C4-2B (cell line): ENCODE data around the gene ST3GAL2.

Source experiments
- CTCF ChIP-seq: fragments of 450-650 bp; conservative IDR thresholded peaks from 2 replicates; pipeline ENCODE4 v1.5.1; 2017; ENCODE audit warnings: mild to moderate bottlenecking
- ZFX ChIP-seq: fragments of 450-650 bp; IDR thresholded peaks from 2 replicates; pipeline ENCODE4 v1.6.1; 2017

DNA sequence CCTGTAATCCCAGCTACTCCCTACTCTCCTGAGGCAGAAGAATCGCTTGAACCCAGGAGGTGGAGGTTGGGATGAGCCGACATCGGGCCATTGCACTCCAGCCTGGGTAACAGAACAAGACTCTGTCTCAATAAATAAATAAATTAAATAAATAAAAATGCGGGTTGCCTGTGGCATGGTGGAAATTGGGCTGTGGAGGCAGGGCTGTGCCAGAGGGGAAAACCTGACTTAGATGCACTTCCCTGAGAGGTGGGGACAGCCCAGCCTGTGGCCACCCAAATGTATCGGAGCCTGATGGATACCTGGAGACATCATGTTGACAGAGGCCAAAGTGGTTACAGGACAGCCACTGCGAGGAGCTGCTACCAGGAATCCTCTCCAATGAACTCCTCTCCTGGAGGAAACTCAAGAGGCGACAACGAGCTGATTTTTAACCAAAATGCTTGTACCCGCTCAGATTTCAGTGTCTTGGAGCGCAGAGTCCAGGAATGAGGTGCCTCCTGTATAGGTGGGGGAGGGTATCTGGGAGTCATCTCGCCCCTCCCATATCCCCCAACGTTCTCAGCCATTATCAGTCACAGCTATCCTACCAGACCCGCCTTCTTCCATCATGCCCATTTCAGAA, 59.9 kb downstream of the ST3GAL2 start:
- TF ChIP-seq CTCF (no peak), ZFX (no peak)
